Neural crest cell (in vitro differentiated cells): ENCODE measurements around the gene RTN4R. TPM values are rescaled to one million over a fixed set of nuclear protein-coding genes. Genes with fewer than 3 reads are reported as not detected.
A peak's percentile ranks its signal among the peaks of the same experiment; 100 is the strongest.

Experiments used
- DNase-seq: peaks from one replicate; pipeline ENCODE4 v3.0.0; 2021; ENCODE audit warnings: low read depth, mixed read lengths, low spot score
- H3K27ac Mint-ChIP-seq: one replicate; pipeline ENCODE4 v1.8.0; 2021; ENCODE audit warnings: mild to moderate bottlenecking, mixed read lengths; ENCODE audit not compliant: unreplicated experiment
- H3K27me3 Mint-ChIP-seq: 2 replicates; pipeline ENCODE4 v1.8.0; 2021; ENCODE audit warnings: low read depth, mild to moderate bottlenecking, mixed read lengths
- H3K36me3 Mint-ChIP-seq: 2 replicates; pipeline ENCODE4 v1.8.0; 2021; ENCODE audit warnings: low read depth, mild to moderate bottlenecking, mixed read lengths
- H3K4me1 Mint-ChIP-seq: 2 replicates; pipeline ENCODE4 v1.8.0; 2021; ENCODE audit warnings: mixed read lengths
- H3K4me3 Mint-ChIP-seq: one replicate; pipeline ENCODE4 v1.8.0; 2021; ENCODE audit warnings: mild to moderate bottlenecking, mixed read lengths
- H3K9me3 Mint-ChIP-seq: 2 replicates; pipeline ENCODE4 v1.8.0; 2021; ENCODE audit warnings: mixed read lengths
- total RNA-seq: library from RNA; stranded (reverse); gene quantifications from 2 replicates; pipeline ENCODE4 v1.2.1, GENCODE V29; 2021
- TF ChIP-seq, protein P1 (sequence below): fragments of 200-600 bp; sonication (generic); conservative IDR thresholded peaks from 2 replicates; pipeline ENCODE4 v1.5.0; 2021; ENCODE audit warnings: antibody characterized with exemption, mild to moderate bottlenecking

RTN4R gene
- total RNA-seq, 1 donor from 2014 or later = 19.0 TPM

DNA sequence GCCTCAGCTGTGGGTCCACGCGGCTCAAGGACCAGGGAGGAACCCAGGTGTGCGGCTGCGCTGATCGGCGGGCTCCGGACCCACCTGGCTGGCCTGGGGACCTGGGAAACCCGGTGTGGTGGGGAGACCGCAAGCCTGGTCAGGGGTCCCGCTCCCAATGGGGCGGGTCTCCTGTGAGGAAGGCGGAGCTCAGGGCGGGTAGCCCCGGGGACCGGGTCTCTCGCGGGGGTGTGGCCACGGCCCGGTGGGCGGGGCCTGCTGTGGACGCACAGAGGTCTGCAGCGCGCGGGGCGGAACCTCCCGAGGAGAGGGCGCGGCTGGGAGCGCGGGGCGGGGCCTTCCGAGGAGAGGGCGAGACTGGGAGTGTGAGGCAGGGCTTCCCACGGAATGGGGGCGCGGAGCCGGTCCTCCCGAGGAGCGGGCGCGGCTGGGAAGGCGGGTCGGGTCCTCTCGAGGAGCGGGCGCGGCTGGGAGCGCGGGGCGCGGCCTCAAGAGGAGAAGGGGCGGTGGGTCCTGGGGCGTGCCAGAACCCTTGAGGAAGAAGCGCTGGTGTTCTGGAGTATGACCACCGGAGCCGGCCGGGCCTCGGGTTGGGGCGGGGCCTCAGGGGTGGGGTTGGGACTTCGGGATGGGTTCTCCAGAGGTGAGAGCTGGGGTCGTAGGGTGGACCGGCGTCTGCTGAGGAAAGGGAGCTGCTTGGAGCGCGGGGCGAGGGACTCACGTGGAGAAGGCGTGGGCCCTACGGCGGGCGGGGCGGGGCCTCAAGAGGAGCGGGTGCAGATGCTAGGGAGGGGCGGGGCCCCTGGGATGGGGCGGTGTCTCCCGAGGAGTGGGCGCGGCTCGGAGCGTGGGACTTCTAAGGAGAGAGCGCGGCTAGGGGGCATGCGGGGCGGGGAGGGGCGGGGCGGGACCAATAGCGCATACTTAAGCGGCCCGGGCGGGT, 31.0 kb upstream of the RTN4R start:
- Mint-ChIP-seq H3K4me1 (no peaks in the 10 kb centered on the region), H3K36me3 (no peaks in the 10 kb centered on the region), H3K4me3 (peak overlapping the region; percentile 78), H3K27ac (no peak overlapping the region), H3K9me3 (no peaks in the 10 kb centered on the region), H3K27me3 (peaks cover 57% of the 10 kb centered on the region)
- DNase-seq = peak; percentile 85
- TF ChIP-seq, protein P1, sequence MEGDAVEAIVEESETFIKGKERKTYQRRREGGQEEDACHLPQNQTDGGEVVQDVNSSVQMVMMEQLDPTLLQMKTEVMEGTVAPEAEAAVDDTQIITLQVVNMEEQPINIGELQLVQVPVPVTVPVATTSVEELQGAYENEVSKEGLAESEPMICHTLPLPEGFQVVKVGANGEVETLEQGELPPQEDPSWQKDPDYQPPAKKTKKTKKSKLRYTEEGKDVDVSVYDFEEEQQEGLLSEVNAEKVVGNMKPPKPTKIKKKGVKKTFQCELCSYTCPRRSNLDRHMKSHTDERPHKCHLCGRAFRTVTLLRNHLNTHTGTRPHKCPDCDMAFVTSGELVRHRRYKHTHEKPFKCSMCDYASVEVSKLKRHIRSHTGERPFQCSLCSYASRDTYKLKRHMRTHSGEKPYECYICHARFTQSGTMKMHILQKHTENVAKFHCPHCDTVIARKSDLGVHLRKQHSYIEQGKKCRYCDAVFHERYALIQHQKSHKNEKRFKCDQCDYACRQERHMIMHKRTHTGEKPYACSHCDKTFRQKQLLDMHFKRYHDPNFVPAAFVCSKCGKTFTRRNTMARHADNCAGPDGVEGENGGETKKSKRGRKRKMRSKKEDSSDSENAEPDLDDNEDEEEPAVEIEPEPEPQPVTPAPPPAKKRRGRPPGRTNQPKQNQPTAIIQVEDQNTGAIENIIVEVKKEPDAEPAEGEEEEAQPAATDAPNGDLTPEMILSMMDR = no peak

DNA sequence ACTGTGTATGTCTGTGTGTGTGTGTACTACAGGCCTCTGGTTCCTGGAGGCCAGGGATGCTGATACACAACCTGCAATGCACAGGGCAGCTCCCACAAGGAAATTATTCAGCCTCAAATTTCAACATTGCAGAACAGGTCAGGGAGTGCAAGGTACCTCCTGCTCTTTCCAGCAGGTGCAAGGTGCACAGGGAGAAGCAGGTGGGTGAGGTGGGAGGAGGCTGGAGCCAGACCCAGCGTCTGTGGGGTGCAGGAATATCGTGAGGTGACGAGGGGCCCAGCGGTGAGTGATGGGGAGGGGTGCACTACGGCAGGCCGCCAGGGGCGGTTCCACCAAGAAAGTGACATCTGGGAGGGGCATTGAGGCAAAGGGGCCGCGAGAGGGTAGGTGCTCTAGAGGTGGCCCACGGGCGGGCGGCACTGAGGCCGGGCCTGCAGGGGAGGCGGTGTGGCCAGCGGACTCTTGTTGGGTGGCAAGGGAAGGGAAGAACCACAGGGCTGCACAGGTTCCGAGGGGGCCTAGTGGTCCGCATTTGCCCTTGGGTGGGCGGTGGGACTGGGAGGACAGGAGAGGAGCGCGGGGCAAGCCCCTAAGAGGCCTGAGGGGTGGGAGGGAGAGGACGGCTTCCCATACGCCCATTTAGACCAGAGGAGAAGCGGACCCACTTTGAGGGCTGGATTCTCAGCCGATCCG, 30.1 kb upstream of the RTN4R start:
- TF ChIP-seq, protein P1 = no peak
- no peak for DNase-seq
- no peaks in the 10 kb centered on the region for H3K36me3 Mint-ChIP-seq
- H3K27ac Mint-ChIP-seq = no peak overlapping the region
- H3K9me3 Mint-ChIP-seq = no peaks in the 10 kb centered on the region
- H3K27me3 Mint-ChIP-seq = peaks cover 57% of the 10 kb centered on the region
- peak overlapping the region; percentile 78 for H3K4me3 Mint-ChIP-seq
- no peaks in the 10 kb centered on the region for H3K4me1 Mint-ChIP-seq

DNA sequence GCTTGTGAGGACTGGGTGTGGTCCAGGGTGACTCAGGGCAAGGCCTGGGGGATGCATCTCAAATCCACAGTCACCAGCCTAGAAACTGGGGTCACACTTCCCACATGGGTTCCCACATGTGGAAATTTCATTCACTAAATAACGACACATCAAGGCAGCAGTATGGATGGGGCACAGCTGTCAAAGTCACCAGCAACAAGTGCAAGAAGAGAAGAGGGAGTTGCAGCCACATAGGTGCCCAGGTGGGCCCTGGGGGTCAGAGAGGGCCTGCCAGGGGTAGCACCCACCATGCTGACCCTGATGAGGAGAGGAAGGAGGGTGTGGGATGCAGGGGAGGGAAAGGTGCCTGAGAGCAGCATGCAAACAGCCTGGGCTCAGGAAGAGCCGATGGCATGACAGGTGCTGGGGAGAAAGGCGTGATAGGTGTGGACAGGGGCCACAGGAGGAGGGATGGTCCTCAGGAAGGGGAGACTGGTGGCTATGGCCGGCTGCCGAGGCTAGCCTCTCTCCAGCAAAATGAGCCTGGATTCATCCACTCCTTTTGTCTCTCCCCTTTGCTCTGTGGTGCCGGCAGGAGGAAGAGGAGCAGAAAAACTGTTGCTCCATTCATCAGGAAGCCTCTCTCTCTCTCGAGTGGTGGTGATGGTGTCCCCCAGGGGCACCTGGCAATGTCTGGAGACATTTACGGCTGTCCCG, 29.4 kb upstream of the RTN4R start:
- no peak overlapping the region for H3K27ac Mint-ChIP-seq
- H3K4me1 Mint-ChIP-seq = no peaks in the 10 kb centered on the region
- H3K4me3 Mint-ChIP-seq = peak overlapping the region; percentile 78
- H3K9me3 Mint-ChIP-seq = no peaks in the 10 kb centered on the region
- DNase-seq = no peak
- H3K27me3 Mint-ChIP-seq = peaks cover 54% of the 10 kb centered on the region
- no peaks in the 10 kb centered on the region for H3K36me3 Mint-ChIP-seq
- TF ChIP-seq, protein P1 = no peak

DNA sequence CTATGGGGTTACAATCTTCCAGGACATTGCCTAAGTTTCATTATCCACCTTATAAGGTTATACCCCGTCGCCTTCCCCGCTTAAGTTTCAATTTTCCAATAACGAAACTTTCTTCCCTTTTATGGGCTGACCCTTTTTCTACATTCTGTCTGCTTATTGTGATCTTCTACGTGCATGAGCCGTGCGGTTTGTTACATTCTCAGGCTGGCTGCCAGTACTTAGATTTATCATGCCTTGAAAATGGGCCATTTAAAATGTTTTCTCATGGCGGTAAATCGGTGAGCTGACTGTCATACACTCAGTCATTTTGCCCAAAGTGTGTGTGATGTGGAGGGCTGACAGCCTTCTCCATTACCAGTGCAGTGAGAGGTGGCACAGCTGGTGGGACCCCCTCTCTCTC, 28.5 kb upstream of the RTN4R start:
- Mint-ChIP-seq H3K9me3 (no peaks in the 10 kb centered on the region), H3K4me1 (no peaks in the 10 kb centered on the region), H3K27ac (no peak overlapping the region), H3K36me3 (no peaks in the 10 kb centered on the region), H3K27me3 (peaks cover 50% of the 10 kb centered on the region), H3K4me3 (peak overlapping the region; percentile 60)
- no peak for DNase-seq
- TF ChIP-seq, protein P1 = no peak

DNA sequence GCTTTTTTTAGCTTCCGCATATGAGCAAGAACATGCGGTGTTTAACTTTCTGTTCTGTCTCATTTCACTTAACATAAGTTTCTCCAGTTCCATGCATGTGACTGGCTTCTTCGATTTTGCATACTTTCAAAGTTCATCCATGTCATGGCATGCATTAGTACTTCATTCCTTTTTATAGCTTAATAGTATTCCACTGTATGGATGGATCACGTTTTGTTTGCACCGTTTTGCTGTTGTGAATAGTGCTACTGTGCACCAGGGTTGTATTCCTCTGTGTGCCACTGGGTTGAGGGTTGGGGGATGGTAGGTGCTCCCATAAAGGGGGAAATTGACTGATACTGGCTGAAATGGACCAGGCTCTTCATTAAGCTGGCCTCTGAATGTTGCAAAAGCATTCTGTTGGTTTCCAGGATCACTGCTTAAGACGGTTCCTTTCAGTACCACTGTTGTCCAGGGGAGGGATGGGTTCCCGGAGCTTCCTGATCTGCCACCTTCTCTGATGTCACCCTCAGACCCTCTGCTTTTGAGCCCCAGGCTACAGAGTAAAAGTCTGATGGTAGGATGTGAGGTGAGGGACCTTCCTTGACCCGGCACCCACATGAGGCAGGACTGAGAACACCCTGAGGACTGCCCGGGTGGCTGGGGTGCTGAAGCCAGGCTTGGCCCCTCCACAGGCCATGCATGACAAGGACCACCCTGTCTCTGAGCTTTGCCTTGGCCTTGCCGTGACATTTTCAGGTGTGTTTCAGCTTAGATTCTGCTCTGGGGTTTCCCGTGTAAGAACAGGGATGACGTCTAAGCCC, 27.3 kb upstream of the RTN4R start:
- peaks cover 38% of the 10 kb centered on the region for H3K27me3 Mint-ChIP-seq
- no peaks in the 10 kb centered on the region for H3K36me3 Mint-ChIP-seq
- H3K9me3 Mint-ChIP-seq = no peaks in the 10 kb centered on the region
- TF ChIP-seq, protein P1 = no peak
- no peak for DNase-seq
- H3K27ac Mint-ChIP-seq = no peak overlapping the region
- H3K4me1 Mint-ChIP-seq = no peaks in the 10 kb centered on the region
- no peak overlapping the region for H3K4me3 Mint-ChIP-seq
